Measurements from ENCODE around the gene HSPA12A.

Gene HSPA12A

GRCh38 chr10:116742367-116743265, at the start of gene HSPA12A:
HSPA12A (minus strand) TSS chr10:116742566; CDS start chr10:116742469, 97 bp downstream.
- H3K4me1 Mint-ChIP-seq, result peaks cover 4% of the 10 kb centered on the region
- no peaks in the 10 kb centered on the region for H3K9me3 Mint-ChIP-seq
- H3K4me3 Mint-ChIP-seq, result peak within 1 kb of the TSS; percentile 79
- DNase-seq (ENCODE audit: low spot score in 2 of 2) (peak in 1 of 2 donors; percentile 34), ATAC-seq (ENCODE audit: low read depth) (peak; percentile 83)
- H3K27ac Mint-ChIP-seq, result no peak within 1 kb of the TSS
- H3K27me3 Mint-ChIP-seq, result peaks cover 33% of the 10 kb centered on the region
- no peaks in the 10 kb centered on the region for H3K36me3 Mint-ChIP-seq

- no peak for DNase-seq (ENCODE audit: low spot score in 2 of 2)
- no peak for ATAC-seq (ENCODE audit: low read depth)
- H3K9me3 Mint-ChIP-seq, result no peaks in the 10 kb centered on the region
- no peak overlapping the region for H3K27ac Mint-ChIP-seq
- no peak overlapping the region for H3K4me3 Mint-ChIP-seq
- H3K27me3 Mint-ChIP-seq, result peaks cover 10% of the 10 kb centered on the region
- peaks cover 3% of the 10 kb centered on the region for H3K4me1 Mint-ChIP-seq
- no peaks in the 10 kb centered on the region for H3K36me3 Mint-ChIP-seq
Measured at GRCh38 chr10:116791241-116791640, 48.9 kb upstream of the HSPA12A start.

GRCh38 chr10:116787893-116788665, 45.7 kb upstream of the HSPA12A start:
- DNase-seq (ENCODE audit: low spot score in 2 of 2) (peak; percentile 60 to 73), ATAC-seq (ENCODE audit: low read depth) (peak; percentile 72)
- Mint-ChIP-seq H3K9me3 (no peaks in the 10 kb centered on the region), H3K4me1 (peaks cover 3% of the 10 kb centered on the region), H3K27me3 (peaks cover 8% of the 10 kb centered on the region), H3K4me3 (peak overlapping the region; percentile 46), H3K27ac (no peak overlapping the region), H3K36me3 (no peaks in the 10 kb centered on the region)

GRCh38 chr10:116787053-116787659, 44.8 kb upstream of the HSPA12A start:
- ATAC-seq (ENCODE audit: low read depth) (no peak), DNase-seq (ENCODE audit: low spot score in 2 of 2) (no peak)
- peak overlapping the region; percentile 46 for H3K4me3 Mint-ChIP-seq
- no peaks in the 10 kb centered on the region for H3K36me3 Mint-ChIP-seq
- peaks cover 3% of the 10 kb centered on the region for H3K4me1 Mint-ChIP-seq
- H3K9me3 Mint-ChIP-seq, result no peaks in the 10 kb centered on the region
- no peak overlapping the region for H3K27ac Mint-ChIP-seq
- H3K27me3 Mint-ChIP-seq, result peaks cover 8% of the 10 kb centered on the region

GRCh38 chr10:116785867-116786266, 43.5 kb upstream of the HSPA12A start:
- Mint-ChIP-seq H3K4me1 (peaks cover 3% of the 10 kb centered on the region), H3K27ac (no peak overlapping the region), H3K4me3 (no peak overlapping the region), H3K36me3 (no peaks in the 10 kb centered on the region), H3K9me3 (no peaks in the 10 kb centered on the region), H3K27me3 (peaks cover 6% of the 10 kb centered on the region)
- no peak for DNase-seq (ENCODE audit: low spot score in 2 of 2)
- no peak for ATAC-seq (ENCODE audit: low read depth)

- ATAC-seq (ENCODE audit: low read depth) (no peak), DNase-seq (ENCODE audit: low spot score in 2 of 2) (no peak)
- Mint-ChIP-seq H3K36me3 (no peaks in the 10 kb centered on the region), H3K9me3 (no peaks in the 10 kb centered on the region), H3K4me3 (no peak overlapping the region), H3K4me1 (peaks cover 3% of the 10 kb centered on the region), H3K27me3 (peaks cover 3% of the 10 kb centered on the region), H3K27ac (no peak overlapping the region)
Measured at GRCh38 chr10:116785282-116785681, 42.9 kb upstream of the HSPA12A start.

GRCh38 chr10:116784651-116785050, 42.3 kb upstream of the HSPA12A start:
- ATAC-seq (ENCODE audit: low read depth) (no peak), DNase-seq (ENCODE audit: low spot score in 2 of 2) (no peak)
- Mint-ChIP-seq H3K9me3 (no peaks in the 10 kb centered on the region), H3K36me3 (no peaks in the 10 kb centered on the region), H3K27me3 (peaks cover under 1% of the 10 kb centered on the region), H3K4me1 (peaks cover 3% of the 10 kb centered on the region), H3K4me3 (no peak overlapping the region), H3K27ac (no peak overlapping the region)

GRCh38 chr10:116784035-116784434, 41.7 kb upstream of the HSPA12A start:
- no peaks in the 10 kb centered on the region for H3K36me3 Mint-ChIP-seq
- H3K27me3 Mint-ChIP-seq, result no peaks in the 10 kb centered on the region
- no peak for ATAC-seq (ENCODE audit: low read depth)
- no peaks in the 10 kb centered on the region for H3K9me3 Mint-ChIP-seq
- DNase-seq (ENCODE audit: low spot score in 2 of 2), result no peak
- no peak overlapping the region for H3K4me3 Mint-ChIP-seq
- no peak overlapping the region for H3K27ac Mint-ChIP-seq
- peaks cover 3% of the 10 kb centered on the region for H3K4me1 Mint-ChIP-seq

GRCh38 chr10:116783011-116783655, 40.8 kb upstream of the HSPA12A start:
- Mint-ChIP-seq H3K4me1 (peaks cover 3% of the 10 kb centered on the region), H3K36me3 (no peaks in the 10 kb centered on the region), H3K27me3 (no peaks in the 10 kb centered on the region), H3K4me3 (no peak overlapping the region), H3K27ac (no peak overlapping the region), H3K9me3 (no peaks in the 10 kb centered on the region)
- DNase-seq (ENCODE audit: low spot score in 2 of 2), result no peak
- no peak for ATAC-seq (ENCODE audit: low read depth)

GRCh38 chr10:116781370-116781884, 39.1 kb upstream of the HSPA12A start:
- H3K9me3 Mint-ChIP-seq, result no peaks in the 10 kb centered on the region
- no peak overlapping the region for H3K4me3 Mint-ChIP-seq
- no peak for DNase-seq (ENCODE audit: low spot score in 2 of 2)
- no peaks in the 10 kb centered on the region for H3K27me3 Mint-ChIP-seq
- H3K4me1 Mint-ChIP-seq, result no peaks in the 10 kb centered on the region
- no peak overlapping the region for H3K27ac Mint-ChIP-seq
- no peaks in the 10 kb centered on the region for H3K36me3 Mint-ChIP-seq
- ATAC-seq (ENCODE audit: low read depth), result no peak

- ATAC-seq (ENCODE audit: low read depth) (no peak), DNase-seq (ENCODE audit: low spot score in 2 of 2) (no peak)
- no peak overlapping the region for H3K4me3 Mint-ChIP-seq
- H3K27ac Mint-ChIP-seq, result no peak overlapping the region
- no peaks in the 10 kb centered on the region for H3K36me3 Mint-ChIP-seq
- H3K27me3 Mint-ChIP-seq, result no peaks in the 10 kb centered on the region
- no peaks in the 10 kb centered on the region for H3K4me1 Mint-ChIP-seq
- H3K9me3 Mint-ChIP-seq, result no peaks in the 10 kb centered on the region
Measured at GRCh38 chr10:116780691-116781205, 38.4 kb upstream of the HSPA12A start.

GRCh38 chr10:116779076-116779687, 36.8 kb upstream of the HSPA12A start:
- Mint-ChIP-seq H3K9me3 (no peaks in the 10 kb centered on the region), H3K27me3 (peaks cover 2% of the 10 kb centered on the region), H3K27ac (no peak overlapping the region), H3K36me3 (no peaks in the 10 kb centered on the region), H3K4me3 (no peak overlapping the region), H3K4me1 (no peaks in the 10 kb centered on the region)
- DNase-seq (ENCODE audit: low spot score in 2 of 2) (no peak), ATAC-seq (ENCODE audit: low read depth) (no peak)

- Mint-ChIP-seq H3K27ac (no peak overlapping the region), H3K36me3 (no peaks in the 10 kb centered on the region), H3K4me1 (no peaks in the 10 kb centered on the region), H3K4me3 (no peak overlapping the region), H3K9me3 (no peaks in the 10 kb centered on the region), H3K27me3 (peaks cover 2% of the 10 kb centered on the region)
- no peak for ATAC-seq (ENCODE audit: low read depth)
- DNase-seq (ENCODE audit: low spot score in 2 of 2), result no peak
Measured at GRCh38 chr10:116777006-116777405, 34.6 kb upstream of the HSPA12A start.

All from memory B cell (primary cell).